D721Med (cell line): ENCODE data around the gene LRFN5.

Experiments
- DNase-seq: peaks from one replicate; pipeline ENCODE4 v3.0.0; 2011; ENCODE audit warnings: low spot score; ENCODE audit not compliant: insufficient read length
- FAIRE-seq: peaks from 2 replicates; lab custom pipeline; 2011; peaks lifted over from hg19 to GRCh38; lab: Jason Lieb, UNC
- TF ChIP-seq, protein P1 (sequence below): IDR thresholded peaks from 2 replicates; pipeline ENCODE4 v1.5.1; 2012; ENCODE audit warnings: mild to moderate bottlenecking, control low read depth; ENCODE audit not compliant: insufficient read depth; ENCODE audit errors: missing control alignments

The LRFN5 gene

DNA sequence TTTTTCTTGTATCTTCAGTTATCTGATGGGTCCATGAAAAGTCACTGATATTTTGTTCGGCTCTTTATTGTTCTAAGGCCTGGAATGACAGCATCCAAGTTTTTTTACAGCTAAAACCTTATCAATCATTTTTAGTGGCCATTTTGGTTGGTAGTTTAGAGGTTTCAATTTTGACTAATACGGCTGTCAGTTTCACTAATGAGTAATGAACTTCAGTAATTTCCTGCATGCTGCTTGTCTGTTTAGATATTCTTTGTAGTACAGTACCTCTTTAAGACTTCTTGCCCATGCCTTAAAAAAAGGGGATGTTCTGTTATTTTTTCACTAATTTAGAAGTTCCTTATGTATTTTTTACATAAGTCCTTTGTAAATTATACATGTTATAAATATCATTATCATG, 176.7 kb downstream of the LRFN5 start:
- DNase-seq: no peak
- TF ChIP-seq, protein P1, sequence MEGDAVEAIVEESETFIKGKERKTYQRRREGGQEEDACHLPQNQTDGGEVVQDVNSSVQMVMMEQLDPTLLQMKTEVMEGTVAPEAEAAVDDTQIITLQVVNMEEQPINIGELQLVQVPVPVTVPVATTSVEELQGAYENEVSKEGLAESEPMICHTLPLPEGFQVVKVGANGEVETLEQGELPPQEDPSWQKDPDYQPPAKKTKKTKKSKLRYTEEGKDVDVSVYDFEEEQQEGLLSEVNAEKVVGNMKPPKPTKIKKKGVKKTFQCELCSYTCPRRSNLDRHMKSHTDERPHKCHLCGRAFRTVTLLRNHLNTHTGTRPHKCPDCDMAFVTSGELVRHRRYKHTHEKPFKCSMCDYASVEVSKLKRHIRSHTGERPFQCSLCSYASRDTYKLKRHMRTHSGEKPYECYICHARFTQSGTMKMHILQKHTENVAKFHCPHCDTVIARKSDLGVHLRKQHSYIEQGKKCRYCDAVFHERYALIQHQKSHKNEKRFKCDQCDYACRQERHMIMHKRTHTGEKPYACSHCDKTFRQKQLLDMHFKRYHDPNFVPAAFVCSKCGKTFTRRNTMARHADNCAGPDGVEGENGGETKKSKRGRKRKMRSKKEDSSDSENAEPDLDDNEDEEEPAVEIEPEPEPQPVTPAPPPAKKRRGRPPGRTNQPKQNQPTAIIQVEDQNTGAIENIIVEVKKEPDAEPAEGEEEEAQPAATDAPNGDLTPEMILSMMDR: no peak
- FAIRE-seq: no peak

DNA sequence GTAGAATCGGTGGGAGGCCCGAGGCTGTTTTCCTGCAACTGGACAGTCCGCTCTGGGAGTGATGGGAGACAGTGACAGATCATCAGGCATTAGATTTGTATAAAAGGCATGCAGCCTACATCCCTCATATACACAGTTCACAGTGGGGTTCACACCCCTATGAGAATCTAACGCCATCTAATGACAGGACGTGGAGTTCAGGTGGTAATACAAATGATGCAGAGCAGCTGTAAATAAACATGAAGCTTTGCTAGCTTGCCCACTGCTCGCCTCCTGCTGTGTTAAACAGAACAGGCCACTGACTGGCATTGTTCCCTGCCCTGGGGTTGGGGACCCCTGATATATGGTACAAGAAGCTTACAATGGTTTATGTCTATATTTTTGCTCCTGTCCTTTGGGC, 179.0 kb downstream of the LRFN5 start:
- no peak for DNase-seq
- no peak for FAIRE-seq
- TF ChIP-seq, protein P1: peak; percentile 40

DNA sequence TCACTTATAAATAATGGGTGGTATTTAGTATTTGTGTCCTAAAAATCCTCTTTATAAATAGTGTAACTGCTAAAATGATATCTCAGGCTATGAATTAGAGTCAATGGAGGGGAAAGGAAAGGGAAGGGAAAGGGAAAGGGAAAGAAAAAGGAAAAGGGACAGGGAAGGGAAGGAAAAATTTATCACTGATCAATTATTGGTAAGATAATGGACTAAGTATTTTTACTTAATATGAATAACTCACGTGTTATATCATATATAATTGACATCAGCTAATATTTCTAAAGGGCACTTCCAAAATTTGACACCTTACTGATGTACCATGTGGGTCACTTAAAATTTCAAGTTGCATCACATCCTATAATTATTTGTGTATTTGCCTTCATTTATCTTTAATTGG, 193.1 kb downstream of the LRFN5 start:
- FAIRE-seq (peak; percentile 38), DNase-seq (no peak)
- TF ChIP-seq, protein P1: no peak

DNA sequence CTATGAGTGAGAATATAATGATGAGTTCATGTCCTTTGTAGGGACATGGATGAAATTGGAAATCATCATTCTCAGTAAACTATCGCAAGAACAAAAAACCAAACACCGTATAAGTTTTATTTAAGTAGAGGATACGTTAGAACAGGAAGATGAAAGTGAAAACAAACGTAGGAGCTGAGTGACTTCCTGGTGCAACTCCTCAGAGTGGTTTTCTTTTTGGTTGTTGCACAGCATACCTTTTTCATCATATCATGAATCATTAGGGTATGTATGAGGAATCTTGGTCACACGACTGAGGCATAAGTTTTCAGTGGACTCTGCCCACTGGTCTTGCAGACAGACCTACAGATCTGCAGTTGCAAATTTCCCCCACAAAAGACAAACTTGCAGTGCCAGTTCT, 199.0 kb downstream of the LRFN5 start:
- no peak for FAIRE-seq
- DNase-seq: no peak
- TF ChIP-seq, protein P1: no peak

DNA sequence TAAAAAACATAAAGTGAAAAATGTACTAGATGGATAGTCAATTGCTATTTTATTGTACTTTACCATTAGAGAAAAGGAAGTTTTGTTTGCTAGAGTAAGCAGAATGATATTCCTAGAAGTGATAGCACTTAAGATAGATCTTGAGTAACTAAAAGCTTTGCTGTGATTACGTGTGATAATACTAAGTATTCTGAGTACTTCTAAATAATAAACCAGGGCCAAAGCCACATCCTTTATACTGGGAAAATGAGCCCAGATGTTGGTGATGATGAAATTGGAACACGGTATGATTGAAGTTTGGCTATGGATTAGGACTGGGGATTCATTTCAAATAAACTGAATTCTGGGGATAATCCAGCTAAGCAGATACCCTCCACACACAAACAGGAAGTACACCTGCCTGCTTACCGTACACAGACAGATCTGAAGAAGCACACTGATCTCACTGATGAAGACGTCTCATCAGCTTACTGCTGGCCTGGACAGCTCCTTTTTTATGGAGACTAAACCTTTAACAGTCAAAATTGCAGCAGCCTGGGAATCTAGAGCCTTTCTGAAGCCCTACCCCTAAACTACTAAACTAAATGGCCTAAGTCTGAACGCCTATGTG, 199.8 kb downstream of the LRFN5 start:
- TF ChIP-seq, protein P1: no peak
- no peak for FAIRE-seq
- no peak for DNase-seq

DNA sequence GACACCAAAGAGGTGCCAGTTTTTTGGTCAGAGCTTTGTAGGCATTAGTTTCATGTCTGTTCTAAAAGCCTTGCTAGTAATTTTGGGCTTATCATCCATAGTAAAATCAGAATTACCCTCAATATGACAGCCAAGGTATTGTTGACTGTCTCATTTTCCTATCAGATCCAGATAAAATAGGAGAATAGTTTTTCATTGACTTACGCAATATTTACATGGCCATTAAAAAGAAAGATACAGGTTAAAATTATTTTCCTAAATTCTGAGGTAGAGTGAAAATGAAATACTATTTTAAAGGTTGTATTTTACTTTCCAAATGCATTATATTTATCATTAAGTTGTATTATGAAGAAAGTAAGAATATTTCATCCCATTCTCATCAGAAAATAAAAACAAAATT, 203.7 kb downstream of the LRFN5 start:
- DNase-seq (no peak), FAIRE-seq (no peak)
- TF ChIP-seq, protein P1: no peak

DNA sequence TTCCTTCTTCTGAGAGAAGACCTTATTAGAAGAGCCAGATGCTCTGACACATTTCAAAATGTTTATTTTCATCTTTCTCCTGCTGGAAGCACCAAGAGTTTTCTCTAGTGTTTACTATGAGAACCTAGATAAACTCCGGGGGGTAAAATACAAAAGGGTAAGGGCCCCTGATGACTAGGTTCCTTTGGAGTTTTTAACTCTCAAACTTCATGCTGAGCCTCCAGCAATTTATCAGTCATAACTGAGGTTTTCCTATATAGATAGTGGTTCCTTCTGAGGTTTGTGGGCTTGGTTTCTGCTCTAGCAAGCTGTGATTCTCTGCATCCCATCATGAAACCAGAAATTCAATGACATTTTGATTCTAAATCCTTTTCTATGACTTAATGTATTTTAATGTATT, 210.9 kb downstream of the LRFN5 start:
- TF ChIP-seq, protein P1: no peak
- DNase-seq (no peak), FAIRE-seq (no peak)
